ENCODE results near the gene PDHX. TPM values are rescaled to one million over a fixed set of nuclear protein-coding genes. Genes with fewer than 3 reads are reported as not detected.

Gene PDHX
- total and polyA plus RNA-seq, 10 of the 15 experiments (the other 5 are each of a cell fraction or from before 2014, with no cell fraction given): 14.5 to 41.9 (median 28.0) TPM

GRCh38 chr11:35031346-35031745 lies 114.9 kb downstream of the PDHX start:
- no peak overlapping the region for H2AFZ ChIP-seq (ENCODE audit: control insufficient read depth, low read depth, low read length)
- no peaks in the 10 kb centered on the region for H3K79me2 ChIP-seq (ENCODE audit: control insufficient read depth, insufficient read depth, low read length)
- ChIA-PET SMC1A (ENCODE audit: uncharacterized antibody, unreplicated experiment) (interaction anchor here (0.7 to 4.8 kb wide), 13 partner anchors 10 to 109 kb away, joined by 3 to 41 read pairs (median 4); no protein-coding TSS in a partner anchor), POLR2A (interaction anchor here (0.6 to 1.6 kb wide), 3 partner anchors 10 to 108 kb away, joined by 4 read pairs; partner anchors contain the start of gene CD44), RAD21 (ENCODE audit: unreplicated experiment) (interaction anchor here (0.7 to 1.4 kb wide), 6 partner anchors 10 to 131 kb away, joined by 3 to 5 read pairs (median 4); no protein-coding TSS in a partner anchor), CTCF (interaction anchor here (0.7 to 3.3 kb wide), 9 partner anchors 8 to 109 kb away, joined by 3 to 14 read pairs (median 4); no protein-coding TSS in a partner anchor)
- no peak overlapping the region for H3K27ac ChIP-seq (ENCODE audit: control insufficient read depth, insufficient read depth)
- in situ Hi-C loops (cut with MboI) (no loop called here), intact Hi-C loops (cut with micrococcal nuclease; ENCODE audit: unreplicated experiment) (no loop called here)
- no TSS peak for BruUV-seq (replicated peaks)
- TF ChIP-seq POLR2AphosphoS5 (IDR thresholded peaks at IDR 0.05; ENCODE audit: low read length) (no peak), ATF2 (IDR thresholded peaks at IDR 0.05; ENCODE audit: low read length) (no peak), SRF (IDR thresholded peaks at IDR 0.05; ENCODE audit: low read depth in 2 of 2, low read length in 2 of 2) (no peak), EZH2 (IDR thresholded peaks at IDR 0.05; ENCODE audit: borderline replicate concordance, control insufficient read depth, low read depth, low read length) (no peak), NR2C1 (IDR thresholded peaks at IDR 0.05) (no peak), RAD51 (IDR thresholded peaks at IDR 0.05) (no peak), RFX5 (IDR thresholded peaks at IDR 0.05; ENCODE audit: low read depth, low read length) (no peak), IKZF2 (IDR thresholded peaks at IDR 0.05) (no peak), CHD4 (IDR thresholded peaks at IDR 0.05) (no peak), CHD2 (IDR thresholded peaks at IDR 0.05; ENCODE audit: borderline replicate concordance, low read depth, low read length) (no peak), SREBF1 (IDR thresholded peaks at IDR 0.05; ENCODE audit: low read length) (no peak), PML (IDR thresholded peaks at IDR 0.05; ENCODE audit: low read length) (no peak), POLR2A (IDR thresholded peaks at IDR 0.05; ENCODE audit: low read depth, low read length) (no peak), TCF3 (IDR thresholded peaks at IDR 0.05; ENCODE audit: borderline replicate concordance, insufficient read depth, low read depth, low read length) (no peak), BACH1 (IDR thresholded peaks at IDR 0.05; ENCODE audit: borderline replicate concordance) (no peak)
- TF ChIP-seq, protein P1, sequence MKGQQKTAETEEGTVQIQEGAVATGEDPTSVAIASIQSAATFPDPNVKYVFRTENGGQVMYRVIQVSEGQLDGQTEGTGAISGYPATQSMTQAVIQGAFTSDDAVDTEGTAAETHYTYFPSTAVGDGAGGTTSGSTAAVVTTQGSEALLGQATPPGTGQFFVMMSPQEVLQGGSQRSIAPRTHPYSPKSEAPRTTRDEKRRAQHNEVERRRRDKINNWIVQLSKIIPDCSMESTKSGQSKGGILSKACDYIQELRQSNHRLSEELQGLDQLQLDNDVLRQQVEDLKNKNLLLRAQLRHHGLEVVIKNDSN (IDR thresholded peaks at IDR 0.05; ENCODE audit: borderline replicate concordance, extremely low read length, insufficient read depth, low read depth, low read length): no peak
- TF ChIP-seq, protein P2, sequence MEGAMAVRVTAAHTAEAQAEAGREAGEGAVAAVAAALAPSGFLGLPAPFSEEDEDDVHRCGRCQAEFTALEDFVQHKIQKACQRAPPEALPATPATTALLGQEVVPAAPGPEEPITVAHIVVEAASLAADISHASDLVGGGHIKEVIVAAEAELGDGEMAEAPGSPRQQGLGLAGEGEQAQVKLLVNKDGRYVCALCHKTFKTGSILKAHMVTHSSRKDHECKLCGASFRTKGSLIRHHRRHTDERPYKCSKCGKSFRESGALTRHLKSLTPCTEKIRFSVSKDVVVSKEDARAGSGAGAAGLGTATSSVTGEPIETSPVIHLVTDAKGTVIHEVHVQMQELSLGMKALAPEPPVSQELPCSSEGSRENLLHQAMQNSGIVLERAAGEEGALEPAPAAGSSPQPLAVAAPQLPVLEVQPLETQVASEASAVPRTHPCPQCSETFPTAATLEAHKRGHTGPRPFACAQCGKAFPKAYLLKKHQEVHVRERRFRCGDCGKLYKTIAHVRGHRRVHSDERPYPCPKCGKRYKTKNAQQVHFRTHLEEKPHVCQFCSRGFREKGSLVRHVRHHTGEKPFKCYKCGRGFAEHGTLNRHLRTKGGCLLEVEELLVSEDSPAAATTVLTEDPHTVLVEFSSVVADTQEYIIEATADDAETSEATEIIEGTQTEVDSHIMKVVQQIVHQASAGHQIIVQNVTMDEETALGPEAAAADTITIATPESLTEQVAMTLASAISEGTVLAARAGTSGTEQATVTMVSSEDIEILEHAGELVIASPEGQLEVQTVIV (IDR thresholded peaks at IDR 0.05; ENCODE audit: borderline replicate concordance, partially characterized antibody): no peak
- TF ChIP-seq, protein P3, sequence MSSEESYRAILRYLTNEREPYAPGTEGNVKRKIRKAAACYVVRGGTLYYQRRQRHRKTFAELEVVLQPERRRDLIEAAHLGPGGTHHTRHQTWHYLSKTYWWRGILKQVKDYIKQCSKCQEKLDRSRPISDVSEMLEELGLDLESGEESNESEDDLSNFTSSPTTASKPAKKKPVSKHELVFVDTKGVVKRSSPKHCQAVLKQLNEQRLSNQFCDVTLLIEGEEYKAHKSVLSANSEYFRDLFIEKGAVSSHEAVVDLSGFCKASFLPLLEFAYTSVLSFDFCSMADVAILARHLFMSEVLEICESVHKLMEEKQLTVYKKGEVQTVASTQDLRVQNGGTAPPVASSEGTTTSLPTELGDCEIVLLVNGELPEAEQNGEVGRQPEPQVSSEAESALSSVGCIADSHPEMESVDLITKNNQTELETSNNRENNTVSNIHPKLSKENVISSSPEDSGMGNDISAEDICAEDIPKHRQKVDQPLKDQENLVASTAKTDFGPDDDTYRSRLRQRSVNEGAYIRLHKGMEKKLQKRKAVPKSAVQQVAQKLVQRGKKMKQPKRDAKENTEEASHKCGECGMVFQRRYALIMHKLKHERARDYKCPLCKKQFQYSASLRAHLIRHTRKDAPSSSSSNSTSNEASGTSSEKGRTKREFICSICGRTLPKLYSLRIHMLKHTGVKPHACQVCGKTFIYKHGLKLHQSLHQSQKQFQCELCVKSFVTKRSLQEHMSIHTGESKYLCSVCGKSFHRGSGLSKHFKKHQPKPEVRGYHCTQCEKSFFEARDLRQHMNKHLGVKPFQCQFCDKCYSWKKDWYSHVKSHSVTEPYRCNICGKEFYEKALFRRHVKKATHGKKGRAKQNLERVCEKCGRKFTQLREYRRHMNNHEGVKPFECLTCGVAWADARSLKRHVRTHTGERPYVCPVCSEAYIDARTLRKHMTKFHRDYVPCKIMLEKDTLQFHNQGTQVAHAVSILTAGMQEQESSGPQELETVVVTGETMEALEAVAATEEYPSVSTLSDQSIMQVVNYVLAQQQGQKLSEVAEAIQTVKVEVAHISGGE (CRISPR knock-in tag; IDR thresholded peaks at IDR 0.05): no peak
- H3K4me2 ChIP-seq (ENCODE audit: control insufficient read depth, insufficient read depth): no peak overlapping the region
- no peaks in the 10 kb centered on the region for H3K36me3 ChIP-seq (ENCODE audit: control insufficient read depth in 2 of 2, insufficient read depth in 2 of 2, low read length in 1 of 2)
- WGBS (ENCODE audit: insufficient coverage, insufficient replicate concordance, low lambda C conversion rate, missing lambda C conversion rate): 96% methylated on average over 2 of the region's 2 CpGs
- no peak for DNase-seq (ENCODE audit: low read depth, low spot score)
- no peaks in the 10 kb centered on the region for H3K27me3 ChIP-seq (replicated peaks in 1 of 2; ENCODE audit: control insufficient read depth in 2 of 2, insufficient read depth in 2 of 2, low read length in 1 of 2)
- H3K4me3 ChIP-seq: no peak overlapping the region
- no peak for FAIRE-seq
- no peak overlapping the region for H3K9ac ChIP-seq (ENCODE audit: control insufficient read depth, insufficient read depth, low read length)
- H4K20me1 ChIP-seq (ENCODE audit: control insufficient read depth, insufficient read depth): no peaks in the 10 kb centered on the region
- ATAC-seq: no peak
- peaks cover 4% of the 10 kb centered on the region; the same call in 1 of the 3 replicates for H3K9me3 ChIP-seq (replicated peaks; ENCODE audit: control insufficient read depth, insufficient read depth, low read length)
- peaks cover 28% of the 10 kb centered on the region for H3K4me1 ChIP-seq (ENCODE audit: control insufficient read depth, insufficient read depth, low read length)

Measured in GM12878 (cell line).